Measurements from ENCODE around the gene TMTC4.
"Not testable (repeated sequence)": the region's sequence is repeated elsewhere in the genome, so short reads cannot be mapped to it uniquely, and the experiment has no call there.

Gene TMTC4

DNA sequence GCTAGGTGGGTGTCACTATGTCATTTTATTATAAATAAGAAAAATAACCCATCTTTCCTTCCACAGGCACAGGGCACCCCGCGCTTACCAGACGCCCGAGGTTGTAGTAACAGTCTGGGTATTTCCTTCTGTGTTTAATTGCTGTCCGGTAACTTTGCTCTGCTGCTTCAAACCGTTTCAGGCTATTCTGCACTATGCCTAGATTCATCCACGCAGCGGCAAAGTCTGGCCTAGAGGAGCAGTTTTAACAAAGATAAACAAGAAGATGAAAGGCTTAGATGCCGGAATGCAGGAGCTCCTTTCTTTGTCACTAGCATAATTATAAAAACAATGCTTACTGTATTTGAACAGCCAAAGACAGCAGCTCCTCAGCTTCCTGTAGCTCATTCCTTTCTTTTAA is 49.1 kb downstream of the TMTC4 start:
- DNase-seq (ENCODE audit: low read depth): no peak

DNA sequence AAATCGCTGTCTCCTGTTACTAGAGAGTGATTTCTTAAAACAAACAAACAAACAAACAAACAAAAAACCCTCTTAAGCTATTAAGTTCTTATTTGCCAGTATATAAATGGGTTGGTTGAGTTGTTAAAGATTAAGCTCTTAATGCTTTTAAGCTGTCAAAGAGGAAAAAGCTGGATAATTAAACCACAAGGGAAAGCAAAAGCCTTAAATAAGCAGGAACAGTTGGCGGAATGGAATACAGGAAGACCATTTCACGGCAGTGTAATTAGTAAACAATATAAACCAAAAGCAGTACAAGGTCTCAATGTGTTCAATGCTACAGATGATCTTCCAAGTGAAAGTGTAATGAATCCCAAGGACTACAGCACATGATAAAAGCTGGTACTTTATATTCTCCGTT is 53.8 kb downstream of the TMTC4 start:
- no peak for DNase-seq (ENCODE audit: low read depth)

DNA sequence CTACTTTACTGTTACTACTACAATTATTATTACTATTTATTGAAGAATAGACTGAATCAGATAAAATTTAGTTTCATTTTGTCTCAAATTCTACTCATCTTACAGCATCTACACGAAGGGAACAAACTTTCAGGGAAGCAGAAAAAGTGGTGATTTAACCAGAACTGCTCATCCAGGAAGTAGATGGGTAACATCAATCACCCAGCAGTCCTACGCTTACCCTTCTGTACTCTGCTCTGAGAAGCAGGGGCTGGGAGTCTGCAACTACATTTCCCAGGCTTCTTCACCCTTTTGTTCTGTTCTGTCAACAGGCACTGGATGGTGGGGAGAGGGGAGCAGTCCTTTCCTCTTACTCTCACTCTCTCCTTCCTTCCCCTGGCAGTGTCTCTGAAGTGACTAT is 54.7 kb downstream of the TMTC4 start:
- DNase-seq (ENCODE audit: low read depth): no peak

DNA sequence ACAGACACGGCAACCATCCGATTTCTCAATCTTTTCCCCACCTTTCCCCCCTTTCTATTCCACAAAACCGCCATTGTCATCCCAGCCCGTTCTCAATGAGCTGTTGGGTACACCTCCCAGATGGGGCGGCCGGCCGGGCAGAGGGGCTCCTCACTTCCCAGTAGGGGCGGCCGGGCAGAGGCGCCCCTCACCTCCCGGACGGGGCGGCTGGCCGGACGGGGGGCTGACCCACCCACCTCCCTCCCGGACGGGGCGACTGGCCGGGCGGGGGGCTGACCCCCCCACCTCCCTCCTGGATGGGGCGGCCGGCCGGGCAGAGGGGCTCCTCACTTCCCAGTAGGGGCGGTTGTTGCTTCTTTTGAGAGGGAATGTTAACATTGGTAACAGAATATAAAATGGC is 55.7 kb downstream of the TMTC4 start:
- DNase-seq (ENCODE audit: low read depth): not testable (repeated sequence)

DNA sequence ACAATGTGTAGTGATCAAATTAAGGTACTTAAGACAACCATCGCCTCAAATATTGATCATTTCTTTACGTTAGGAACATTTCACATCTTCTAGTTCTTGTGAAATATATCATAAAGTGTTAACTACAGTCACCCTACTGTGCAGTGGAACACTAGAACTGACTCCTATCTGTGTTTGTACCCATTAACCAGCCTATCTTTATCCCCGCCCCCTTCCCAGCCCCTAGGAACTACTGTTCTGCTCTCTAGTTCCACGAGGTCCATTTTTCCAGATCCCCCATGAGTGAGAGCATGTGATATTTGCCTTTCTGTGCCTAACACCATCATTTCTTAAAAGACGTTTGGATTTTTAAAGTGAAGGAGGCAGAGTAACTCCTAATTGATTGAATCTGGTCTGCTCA is 61.6 kb downstream of the TMTC4 start:
- no peak for DNase-seq (ENCODE audit: low read depth)

DNA sequence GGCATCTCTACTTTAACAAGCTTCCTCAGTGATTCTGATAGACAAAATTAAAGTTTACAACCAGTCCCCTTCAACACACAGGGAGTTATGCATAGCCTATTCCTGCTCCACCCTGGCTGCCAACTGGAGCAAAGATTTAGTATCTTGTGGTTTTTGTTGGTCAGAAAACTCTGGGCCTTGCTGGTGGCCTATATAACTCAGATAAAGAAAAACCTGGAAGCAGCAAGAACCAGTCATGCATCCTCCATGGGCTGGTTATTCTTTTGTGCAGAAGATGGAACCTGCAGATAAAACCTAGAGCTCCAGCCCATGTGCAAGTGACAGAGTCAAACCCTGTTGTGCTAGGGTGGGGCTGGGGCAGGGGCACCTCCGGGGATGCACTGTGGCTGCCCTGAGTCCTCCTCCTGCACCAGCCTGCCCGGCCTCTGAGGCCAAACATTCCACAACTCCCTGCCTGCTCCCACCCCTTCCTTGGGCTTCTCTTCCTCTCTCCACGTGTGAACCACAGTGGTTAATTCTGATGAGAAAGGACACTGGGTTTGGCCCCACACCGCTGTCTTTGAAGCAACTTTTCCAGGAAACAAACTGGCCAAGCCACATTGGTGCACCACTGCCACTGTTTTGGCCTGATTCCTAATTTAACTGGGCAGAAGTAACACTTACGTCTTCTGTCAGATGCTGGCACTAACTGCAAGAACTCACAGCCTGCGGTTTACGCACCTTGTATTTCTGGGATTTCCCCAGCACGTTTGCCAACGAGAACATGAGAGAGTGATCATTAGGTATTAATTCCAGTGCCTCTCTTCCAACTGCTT is 62.7 kb downstream of the TMTC4 start:
- DNase-seq (ENCODE audit: low read depth): no peak

DNA sequence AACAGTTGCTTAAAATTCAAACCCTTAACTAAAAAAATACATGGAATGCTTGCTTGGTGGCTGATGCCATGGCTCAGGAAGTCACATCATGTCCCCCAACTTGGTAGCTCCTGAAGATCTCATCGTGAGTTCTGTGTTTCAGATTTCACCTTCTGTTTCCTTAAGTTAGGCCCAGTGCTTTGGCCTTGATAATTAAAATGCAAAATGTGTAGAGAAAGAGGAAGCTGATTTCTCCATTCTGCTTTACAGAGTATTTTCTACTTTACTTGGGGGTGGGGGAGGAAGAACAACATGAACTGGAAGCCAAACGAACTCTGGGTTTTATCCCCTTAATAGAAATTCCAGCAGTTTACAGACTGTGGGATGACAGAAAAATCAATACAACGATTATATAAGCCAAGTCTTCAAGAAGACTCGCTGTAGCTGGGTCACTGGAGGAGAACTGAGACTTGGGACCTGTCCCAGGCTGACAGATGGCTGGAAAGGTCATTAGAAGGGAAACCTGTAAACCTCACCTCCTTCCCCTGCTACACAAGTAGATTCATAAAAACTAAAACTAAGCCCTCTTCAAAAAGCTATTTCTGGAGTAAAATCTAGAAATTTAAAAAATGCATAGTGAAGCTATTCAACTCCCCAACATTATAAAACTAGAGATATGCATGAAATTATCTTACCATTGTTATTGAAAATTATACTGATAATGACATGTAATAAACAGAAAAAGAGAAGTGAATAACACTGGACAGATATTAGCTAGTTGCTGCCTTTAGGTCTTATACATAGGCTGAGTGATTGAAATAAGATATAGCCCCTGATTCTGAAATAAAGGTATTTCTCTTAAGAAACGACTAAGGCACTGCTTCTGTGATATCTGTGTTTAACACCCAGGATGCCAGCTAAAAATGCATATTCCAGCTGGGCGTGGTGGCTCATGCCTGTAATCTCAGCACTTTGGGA is 63.9 kb downstream of the TMTC4 start:
- no peak for DNase-seq (ENCODE audit: low read depth)

DNA sequence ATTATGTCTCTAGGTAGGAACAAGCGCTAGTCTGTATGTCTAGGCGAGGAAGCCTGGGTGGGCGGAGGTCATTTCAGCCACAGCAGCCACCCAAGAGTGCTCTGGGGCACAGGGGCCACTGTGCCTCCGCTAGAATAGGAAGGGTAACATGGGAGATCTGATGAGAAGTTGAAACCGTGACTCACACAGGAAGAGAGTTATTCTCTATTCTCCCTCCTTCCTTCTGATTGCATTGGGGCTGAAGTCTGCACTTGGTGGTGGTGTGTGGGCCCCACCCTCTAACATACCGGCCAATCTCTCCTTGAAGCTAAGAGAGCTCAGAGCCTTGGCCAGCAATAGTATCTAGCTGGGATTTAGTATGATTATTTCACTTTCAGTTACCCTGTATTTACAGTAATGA is 65.7 kb downstream of the TMTC4 start:
- no peak for DNase-seq (ENCODE audit: low read depth)

DNA sequence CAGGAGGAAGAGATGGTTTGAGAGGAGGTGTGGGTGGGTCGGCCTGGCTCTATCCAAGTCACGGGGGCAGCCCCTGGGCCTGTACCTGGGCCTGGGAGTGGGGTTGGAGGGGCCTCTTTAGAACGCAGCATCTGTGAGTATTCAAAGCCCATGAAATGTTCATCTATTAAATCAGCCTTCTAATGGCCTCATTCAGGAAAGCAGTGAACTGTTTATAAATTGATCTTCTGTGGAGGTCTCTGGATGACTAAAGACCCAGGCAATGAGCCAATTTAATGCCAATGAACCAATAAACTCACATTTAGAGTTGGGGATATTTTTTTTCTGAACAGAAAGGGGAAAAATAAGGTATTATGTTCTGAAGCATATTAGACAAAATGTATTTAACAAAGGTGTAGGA is 66.1 kb downstream of the TMTC4 start:
- no peak for DNase-seq (ENCODE audit: low read depth)

DNA sequence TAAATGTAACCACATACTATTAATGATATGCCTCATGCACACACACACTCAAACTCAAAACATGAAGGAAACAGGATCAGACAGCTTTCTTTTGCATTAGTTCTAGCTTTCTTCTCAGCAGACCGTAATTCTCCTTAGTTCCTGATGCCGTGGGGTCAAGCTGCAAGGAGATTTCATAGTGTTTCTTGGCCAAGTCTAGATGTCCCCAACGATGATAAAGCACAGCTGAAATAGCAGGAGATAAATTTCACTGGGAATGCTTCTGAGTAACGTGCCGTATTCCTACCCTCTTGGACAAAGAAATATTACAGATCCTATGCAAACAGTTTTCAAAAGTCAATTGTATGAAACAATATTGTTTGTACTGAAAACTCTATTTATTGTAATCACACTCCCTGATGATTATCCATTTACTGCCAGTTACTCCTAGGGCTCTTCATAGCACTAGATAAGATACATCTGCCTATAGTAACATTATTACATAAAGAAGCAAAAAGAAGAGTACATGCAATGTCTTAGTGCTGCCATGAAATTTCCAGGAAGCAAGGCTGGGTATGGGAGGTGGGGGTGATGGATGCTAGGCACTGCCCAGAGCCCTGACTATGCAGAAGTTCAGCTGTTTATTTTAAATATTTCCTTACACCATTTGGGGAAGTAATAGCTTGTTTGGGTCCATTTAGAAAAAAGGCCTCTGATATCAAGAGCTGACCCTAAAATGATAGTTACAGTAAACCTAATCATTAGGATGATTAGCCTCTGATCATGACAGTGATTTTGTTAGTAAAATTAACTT is 69.5 kb downstream of the TMTC4 start:
- DNase-seq (ENCODE audit: low read depth): no peak

DNA sequence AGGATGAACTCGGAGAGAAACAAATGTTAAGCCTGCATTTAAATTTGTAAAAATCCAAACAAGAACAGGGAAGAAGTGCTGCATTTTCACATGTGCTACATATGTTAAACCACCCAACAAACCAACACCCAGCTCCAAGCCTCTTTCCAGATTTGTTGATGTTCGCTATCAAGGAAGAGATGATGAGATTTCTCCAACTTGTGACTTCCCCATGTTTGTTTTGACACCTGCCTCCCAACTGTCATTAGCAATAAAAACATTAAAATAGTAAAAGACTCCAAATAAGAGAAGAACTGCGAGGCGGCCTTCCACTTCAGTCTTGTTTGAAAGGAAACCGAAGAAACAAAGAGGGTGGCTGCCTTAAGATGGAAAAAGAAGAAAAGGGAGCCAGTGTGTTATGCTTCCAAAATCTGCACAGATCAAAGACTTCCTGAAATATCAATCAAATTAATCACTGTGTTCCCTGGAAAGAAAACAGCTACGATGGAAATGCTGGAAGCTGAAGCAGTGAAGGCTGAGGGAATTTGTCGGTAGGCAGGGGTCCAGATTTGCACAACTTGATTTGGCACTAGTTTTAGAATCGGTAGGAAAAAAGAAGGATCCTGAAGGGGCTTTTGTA is 72.0 kb downstream of the TMTC4 start:
- DNase-seq (ENCODE audit: low read depth): no peak

DNA sequence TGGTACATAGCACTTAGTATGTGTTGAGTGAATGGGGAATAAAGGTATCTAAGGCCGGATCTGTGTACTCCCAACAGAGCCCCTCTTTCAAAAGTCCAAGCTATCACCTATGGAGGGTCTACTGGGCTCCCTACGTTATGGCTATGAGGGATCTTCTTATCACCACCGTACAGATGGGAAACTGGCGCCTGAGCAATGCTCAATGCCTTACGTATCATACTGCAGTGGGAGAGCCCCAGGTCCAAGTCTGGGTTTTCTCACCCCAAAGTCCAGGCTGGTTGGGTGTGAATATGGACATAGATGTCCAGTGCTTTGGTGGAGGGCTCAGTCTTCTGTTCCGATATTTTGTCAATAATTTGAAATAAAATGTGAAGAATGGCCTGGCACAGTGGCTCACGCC is 72.9 kb downstream of the TMTC4 start:
- no peak for DNase-seq (ENCODE audit: low read depth)

DNA sequence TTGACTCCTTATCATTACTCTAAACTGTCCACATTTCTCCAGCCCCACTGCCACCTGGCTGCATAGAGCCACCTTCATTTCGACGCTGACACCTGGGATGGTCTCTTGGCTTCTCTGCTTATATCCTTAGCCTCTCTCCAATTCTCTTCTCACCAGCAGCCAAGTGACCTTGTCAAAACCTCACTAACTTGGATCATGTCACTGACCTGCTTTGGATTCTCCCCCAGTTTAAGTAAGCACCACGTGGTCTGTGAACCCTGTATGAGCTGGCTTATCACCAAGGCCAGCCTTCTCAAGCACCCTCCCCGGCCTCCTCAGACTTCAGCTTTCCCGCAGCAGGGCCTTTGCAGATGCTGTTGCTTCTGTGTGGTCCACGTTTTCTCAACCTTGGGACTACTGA is 73.7 kb downstream of the TMTC4 start:
- DNase-seq (ENCODE audit: low read depth): no peak

DNA sequence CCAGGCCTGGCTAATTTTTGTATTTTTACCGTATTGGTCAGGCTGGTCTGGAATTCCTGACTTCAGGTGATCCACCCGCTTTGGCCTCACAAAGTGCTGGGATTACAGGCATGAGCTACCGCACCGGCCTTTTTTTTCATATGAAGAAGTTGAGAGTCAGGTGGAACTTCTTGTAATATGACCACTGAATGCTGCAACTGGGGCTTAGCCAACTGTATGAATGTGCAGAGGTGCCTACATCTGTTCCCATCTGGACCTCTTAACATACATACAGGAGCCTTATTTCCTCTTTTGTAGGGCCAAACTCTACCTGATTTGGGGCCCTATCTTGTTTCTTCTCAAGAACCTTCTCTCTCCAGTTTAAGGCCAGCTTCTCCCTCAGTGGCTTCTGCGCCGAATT is 74.1 kb downstream of the TMTC4 start:
- no peak for DNase-seq (ENCODE audit: low read depth)

DNA sequence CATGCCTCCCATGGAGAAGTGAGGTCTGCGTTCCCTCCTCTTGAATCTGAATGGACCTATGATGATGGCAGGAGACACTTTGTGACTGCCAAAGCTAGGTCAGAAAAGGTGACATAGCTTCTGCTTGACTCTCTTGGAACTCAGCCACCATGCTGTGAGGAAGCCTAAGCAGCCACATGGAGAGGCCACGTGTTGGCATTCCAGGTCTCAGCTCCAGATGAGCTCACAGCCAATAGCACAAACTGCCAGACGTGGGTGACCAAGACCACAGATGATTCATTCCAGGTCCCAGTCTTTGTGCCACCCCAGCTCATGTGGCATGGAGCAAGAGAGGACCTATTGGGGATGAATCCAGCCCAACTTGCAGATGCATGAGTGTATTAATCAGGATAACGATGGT is 77.3 kb downstream of the TMTC4 start:
- DNase-seq (ENCODE audit: low read depth): no peak

DNA sequence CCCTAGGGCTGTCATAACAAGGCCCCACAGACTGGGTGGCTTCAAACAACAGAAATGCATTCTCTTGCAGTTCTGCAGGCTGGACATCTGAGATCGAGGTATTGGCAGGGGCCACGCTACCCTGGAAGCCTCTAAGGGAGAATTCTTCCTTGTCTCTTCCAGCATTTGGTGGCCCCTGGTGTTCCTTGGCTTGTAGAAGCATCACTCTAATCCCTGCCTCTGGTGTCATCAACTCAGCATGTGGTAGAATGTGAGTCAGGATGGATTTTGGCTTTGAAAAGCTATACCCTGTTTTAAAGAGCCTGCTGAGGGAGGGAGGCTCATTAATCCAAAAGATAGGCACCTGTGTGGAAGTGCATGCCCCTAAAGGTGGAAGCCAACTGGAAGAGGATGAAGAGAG is 78.1 kb downstream of the TMTC4 start:
- no peak for DNase-seq (ENCODE audit: low read depth)

DNA sequence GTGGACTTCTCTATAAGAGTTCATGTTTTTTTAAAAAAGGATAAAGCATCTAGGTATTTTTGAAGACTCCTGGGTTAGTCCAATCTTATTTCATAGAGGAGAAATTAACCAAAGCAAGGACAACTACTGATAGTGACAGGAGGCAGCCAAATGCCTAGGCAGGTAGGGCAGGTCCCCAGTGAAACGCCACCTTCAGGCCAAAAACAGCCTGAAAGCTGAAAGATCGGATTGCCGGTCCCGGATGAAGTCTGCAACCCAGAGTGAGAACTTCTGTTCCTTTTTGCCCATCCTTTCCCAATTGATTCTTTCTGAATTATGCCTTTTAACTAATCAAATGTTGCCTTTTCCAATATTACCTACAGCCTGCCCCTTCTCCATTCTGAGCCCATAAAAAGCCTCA is 79.9 kb downstream of the TMTC4 start:
- DNase-seq (ENCODE audit: low read depth): no peak

DNA sequence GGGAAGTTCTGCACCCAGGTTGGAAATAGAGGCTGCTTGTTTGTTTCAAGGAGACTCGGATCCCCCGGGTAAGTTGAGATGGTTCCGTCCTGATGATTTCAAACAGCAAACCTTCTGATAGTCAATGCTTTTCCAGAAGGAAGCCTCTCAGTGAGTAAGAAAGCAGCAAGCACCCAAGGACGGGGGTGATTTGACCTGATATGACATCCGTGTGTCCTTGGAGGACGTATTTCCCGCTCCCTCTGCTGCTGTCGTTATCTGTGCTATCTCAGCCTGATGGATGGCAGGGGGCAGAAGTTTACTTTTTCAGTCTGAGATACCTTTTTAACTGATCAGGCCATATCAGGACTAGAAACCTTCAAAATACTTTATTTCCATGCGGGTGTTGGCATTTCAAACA is 80.3 kb downstream of the TMTC4 start:
- DNase-seq (ENCODE audit: low read depth): no peak

DNA sequence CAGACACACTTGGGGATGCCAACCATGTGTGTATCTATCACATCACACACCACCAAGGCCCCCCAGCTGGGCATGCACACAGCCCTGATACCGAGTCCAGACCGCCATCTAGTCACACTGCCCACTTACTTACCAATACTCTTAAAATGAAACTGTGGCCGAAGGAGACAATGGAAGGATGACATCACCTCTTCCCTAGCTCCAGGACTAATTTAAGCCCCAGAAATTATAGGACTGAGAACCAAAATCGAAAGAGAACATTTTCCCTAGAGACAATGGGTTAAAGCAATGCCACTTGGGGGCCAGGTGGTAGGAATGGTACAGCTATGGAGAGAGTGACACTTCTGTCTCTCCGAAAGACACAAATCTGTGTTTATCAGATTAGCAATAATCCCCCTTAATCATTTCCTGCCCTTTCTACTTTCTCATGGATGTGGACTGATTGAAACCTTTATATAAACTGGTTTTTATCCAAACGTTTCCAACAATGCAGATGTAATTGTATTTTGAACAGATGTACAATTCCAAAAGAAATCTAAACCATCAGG is 85.3 kb downstream of the TMTC4 start:
- no peak for DNase-seq (ENCODE audit: low read depth)

DNA sequence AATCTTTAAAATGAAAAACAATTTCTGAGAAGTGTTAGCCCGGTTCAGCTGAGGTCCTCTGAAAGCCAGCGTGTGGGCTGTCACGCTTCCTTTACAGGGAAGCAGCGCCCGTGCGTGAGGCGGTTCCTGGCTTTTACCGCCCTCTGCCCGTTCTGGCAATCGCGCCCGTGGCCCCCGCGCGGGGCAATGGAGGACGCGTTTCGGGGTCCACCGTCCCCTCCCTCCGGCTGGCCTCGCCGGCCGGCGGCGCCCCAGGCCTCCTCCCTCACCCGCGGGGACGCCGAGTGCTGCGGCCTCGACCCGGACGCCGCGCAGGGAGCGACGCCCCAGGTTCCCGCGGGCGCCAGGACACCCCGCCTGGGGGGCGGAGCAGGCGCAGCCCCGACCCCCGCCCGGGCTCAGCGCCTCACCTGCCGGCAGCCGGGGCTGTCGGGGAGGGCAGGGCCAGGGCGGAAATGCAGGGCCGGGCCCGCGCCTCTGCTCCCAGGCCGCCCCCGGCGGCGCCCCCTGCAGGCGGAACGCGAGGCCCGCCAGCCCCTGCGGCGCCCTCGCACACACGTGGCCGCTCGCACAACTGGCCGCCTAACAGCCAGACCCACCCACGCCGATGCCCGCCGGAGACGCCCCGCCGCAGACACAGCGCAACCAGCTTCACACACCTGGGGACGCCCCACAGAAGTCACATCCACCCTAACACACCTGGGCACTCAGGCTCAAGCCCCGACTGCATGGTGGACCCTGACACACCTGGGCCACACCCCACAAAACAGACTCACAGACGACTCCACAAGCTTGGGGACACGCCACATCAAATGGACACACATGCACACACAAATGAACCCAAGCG is 86.0 kb downstream of the TMTC4 start, which contains the start of gene GGACT:
GGACT (minus strand) TSS at position 459 of the 847 bp plus-strand sequence. CDS start 56,198 bp downstream, outside the sequence.
- peak; percentile 74 for DNase-seq (ENCODE audit: low read depth)

DNA sequence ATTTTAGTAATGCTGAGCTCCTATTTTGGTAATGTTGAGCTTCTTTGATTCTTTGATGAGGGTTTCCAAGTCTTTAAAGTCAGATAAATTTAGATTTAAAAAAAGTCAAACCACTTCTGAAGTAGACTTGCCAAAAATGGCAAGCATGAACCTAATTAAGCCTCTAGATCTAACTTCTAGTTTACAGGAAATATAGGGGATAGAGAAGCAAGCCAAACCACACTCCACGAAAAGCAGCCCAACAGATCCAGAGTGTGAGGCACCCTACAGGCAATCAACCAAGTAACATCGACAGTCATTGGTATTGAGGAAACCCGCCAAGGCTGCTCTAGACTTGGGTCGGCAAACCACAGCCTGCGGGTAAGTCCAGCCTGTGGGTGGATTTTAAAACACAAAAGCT is 89.7 kb downstream of the TMTC4 start:
- no peak for DNase-seq (ENCODE audit: low read depth)
